Measurements from ENCODE around the gene MAST4. TPM values are rescaled to one million over a fixed set of nuclear protein-coding genes. Genes with fewer than 3 reads are reported as not detected.

Gene MAST4
- total and polyA plus RNA-seq, 2 of the 8 experiments (the other 6 are each of a cell fraction or from before 2014, with no cell fraction given), result 1.5 to 2.6 TPM

DNA sequence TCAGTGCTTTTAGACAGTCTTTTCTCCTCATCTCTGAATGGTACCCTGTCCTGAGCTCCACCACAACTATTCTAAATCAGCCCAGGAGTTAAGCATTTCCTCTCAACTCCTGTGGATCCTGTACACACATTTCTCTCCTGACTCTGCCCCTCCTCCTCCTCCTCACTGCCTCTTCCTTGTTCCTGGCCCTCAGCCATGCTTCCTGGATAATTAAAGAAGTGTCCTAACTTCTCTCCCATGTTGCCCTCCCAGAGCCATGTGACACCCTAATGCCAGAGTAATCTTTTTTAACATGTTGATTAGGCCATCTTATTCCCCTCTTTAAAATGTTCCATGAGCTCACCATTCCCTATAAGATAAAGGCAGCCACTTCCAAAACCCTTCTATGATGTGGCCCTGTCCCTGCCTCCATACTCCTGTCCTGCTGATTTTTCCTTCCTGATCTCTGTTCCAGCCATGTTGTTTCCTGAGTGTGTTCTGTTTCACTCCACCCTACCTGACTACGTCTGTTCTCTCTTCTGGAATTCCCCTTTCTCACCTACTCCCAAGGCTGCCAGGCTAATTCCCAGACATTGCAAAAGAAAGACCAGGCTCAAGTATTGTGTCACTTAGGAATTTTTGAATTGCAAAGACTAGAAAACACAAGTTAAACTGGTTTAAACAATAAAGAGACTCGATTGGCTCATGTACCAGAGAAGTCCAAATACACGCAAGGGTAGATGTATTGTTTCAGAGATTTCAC is 295.2 kb downstream of the MAST4 start:
- no peak overlapping the region for H3K18ac ChIP-seq (ENCODE audit: extremely low read depth, low read length)
- FAIRE-seq (no peak), DNase-seq (ENCODE audit: low read depth in 1 of 2, low spot score in 2 of 2) (no peak)
- POLR2A ChIA-PET (ENCODE audit: partially characterized antibody), result no interaction called here
- H2BK20ac ChIP-seq (ENCODE audit: low read length), result no peak overlapping the region; the same call in 1 of the 2 replicates
- peak overlapping the region; percentile 68; the same call in 1 of the 2 replicates for H2AFZ ChIP-seq (ENCODE audit: low read length)
- H3K14ac ChIP-seq (ENCODE audit: insufficient read length), result no peak overlapping the region
- no peaks in the 10 kb centered on the region for H3K23me2 ChIP-seq (ENCODE audit: low read depth, low read length)
- H3K23ac ChIP-seq (ENCODE audit: insufficient read length), result no peak overlapping the region
- no peak overlapping the region for H3K4me3 ChIP-seq (ENCODE audit: extremely low read depth in 1 of 4, insufficient read depth in 2 of 4, low read depth in 3 of 4, low read length in 4 of 4)
- H3K79me2 ChIP-seq (ENCODE audit: control insufficient read depth in 1 of 2, insufficient read depth in 2 of 2, low read length in 2 of 2), result no peaks in the 10 kb centered on the region
- H2BK15ac ChIP-seq (ENCODE audit: low read length), result no peak overlapping the region
- H3K9ac ChIP-seq (replicated peaks in 1 of 4; ENCODE audit: extremely low read depth in 1 of 4, low read depth in 3 of 4, low read length in 3 of 4), result no peak overlapping the region
- no peak overlapping the region for H4K91ac ChIP-seq (replicated peaks; ENCODE audit: insufficient read length, low read length)
- H3K27me3 ChIP-seq (replicated peaks in 1 of 4; ENCODE audit: control insufficient read depth in 3 of 4, extremely low read depth in 1 of 4, insufficient read depth in 3 of 4, low read length in 3 of 4), result no peaks in the 10 kb centered on the region
- H4K5ac ChIP-seq (ENCODE audit: insufficient read length, low read depth, low read length), result no peak overlapping the region
- H3K4ac ChIP-seq (replicated peaks; ENCODE audit: insufficient read length, low read depth, low read length), result no peak overlapping the region
- H3K4me2 ChIP-seq (ENCODE audit: insufficient read depth in 1 of 2, low read depth in 2 of 2, low read length in 2 of 2), result no peak overlapping the region
- no peak overlapping the region for H3K56ac ChIP-seq (replicated peaks; ENCODE audit: insufficient read length, low read depth, low read length)
- peaks cover 0 to 9% (median 3%) of the 10 kb centered on the region in 4 experiments; a peak in 3 of 7 replicates for H3K4me1 ChIP-seq (replicated peaks in 1 of 4; ENCODE audit: control insufficient read depth in 3 of 4, insufficient read depth in 4 of 4, low read length in 3 of 4)
- H2BK120ac ChIP-seq (replicated peaks; ENCODE audit: low read depth, low read length), result no peak overlapping the region
- WGBS, 2 experiments (ENCODE audit: extremely low coverage in 1 of 2, insufficient coverage in 1 of 2, insufficient read length in 1 of 2, insufficient replicate concordance in 2 of 2, low coverage in 1 of 2, low lambda C conversion rate in 2 of 2, missing lambda C conversion rate in 1 of 2), result 80% methylated on average over 3 of the region's 3 CpGs; no CpG with 5 or more reads in 1 of the 2 experiments
- H3K36me3 ChIP-seq (ENCODE audit: control insufficient read depth in 2 of 4, insufficient read depth in 4 of 4, low read length in 3 of 4), result no peaks in the 10 kb centered on the region
- H3K9me3 ChIP-seq (ENCODE audit: insufficient read depth in 2 of 2, low read depth in 1 of 2, low read length in 1 of 2), result no peaks in the 10 kb centered on the region
- no peak overlapping the region for H3K27ac ChIP-seq (ENCODE audit: low read depth, low read length)
- H4K20me1 ChIP-seq (replicated peaks in 1 of 2; ENCODE audit: control insufficient read depth in 1 of 2, insufficient read depth in 2 of 2, low read length in 2 of 2), result no peaks in the 10 kb centered on the region
- no peaks in the 10 kb centered on the region for H3K79me1 ChIP-seq (ENCODE audit: low read depth, low read length)
- H4K8ac ChIP-seq (ENCODE audit: extremely low read depth, insufficient read depth, low read length), result no peak overlapping the region
- CTCF ChIA-PET (ENCODE audit: partially characterized antibody), result interaction anchor here (0.9 kb wide), 1 partner anchor 266 kb away, joined by 3 read pairs; no protein-coding TSS in a partner anchor
- H2BK12ac ChIP-seq (ENCODE audit: low read depth, low read length), result no peak overlapping the region; the same call in 1 of the 2 replicates
- no peak overlapping the region; the same call in 1 of the 2 replicates for H2BK5ac ChIP-seq (ENCODE audit: low read depth, low read length)
- no peak overlapping the region for H2AK5ac ChIP-seq (ENCODE audit: low read depth, low read length)
- TF ChIP-seq ZNF274 (IDR thresholded peaks at IDR 0.05; ENCODE audit: borderline replicate concordance, extremely low read depth, low read length), result no peak

All from H1 (cell line).